ENCODE results near the gene ATOH1.

GRCh38 chr4:93780080-93780479 lies 48.5 kb upstream of the ATOH1 start:
- TF ChIP-seq CTCF (IDR thresholded peaks at IDR 0.05; ENCODE audit: insufficient read depth, low read length, poor library complexity, severe bottlenecking) = no peak
- TF ChIP-seq EZH2phosphoT487 (conservative IDR thresholded peaks at IDR 0.05; ENCODE audit: low read length) = no peak

All from SU-DHL-6 (cell line).